ENCODE data around the gene DNASE2B. TPM values are rescaled to one million over a fixed set of nuclear protein-coding genes. Genes with fewer than 3 reads are reported as not detected.

Gene DNASE2B
- total RNA-seq, 1 donor from 2014 or later: not detected

DNA sequence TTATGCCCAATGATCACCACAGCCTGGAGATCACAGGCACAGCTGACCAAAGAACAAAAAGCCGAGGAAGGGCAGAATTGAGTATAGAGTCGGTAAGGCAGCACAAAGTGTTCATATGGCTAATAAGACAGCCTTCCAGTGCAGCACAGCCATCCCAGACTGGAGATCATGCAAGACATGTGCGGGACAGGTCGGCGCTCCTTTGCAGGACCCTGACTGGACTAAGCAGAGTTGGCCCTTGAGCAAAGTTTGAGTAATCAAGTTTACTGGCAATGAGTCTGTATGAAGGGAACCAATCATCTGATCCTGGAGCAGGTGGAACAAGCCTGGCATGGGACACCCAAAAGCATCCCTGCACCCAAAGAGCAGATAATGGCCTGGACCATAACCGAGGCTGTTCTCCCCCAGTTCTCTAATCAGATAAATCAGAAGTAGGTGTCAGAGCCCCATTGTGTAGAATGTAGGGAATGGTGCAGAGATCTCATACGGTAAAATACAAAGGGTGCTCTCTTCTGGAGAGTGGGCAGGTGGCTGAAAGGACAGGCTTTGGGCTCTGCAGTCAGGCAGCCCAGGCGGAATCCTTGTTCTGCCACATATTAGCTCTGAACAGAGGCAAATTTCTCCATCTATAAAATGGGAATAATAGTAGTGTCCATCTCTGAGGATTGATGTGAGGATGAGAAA lies 10.7 kb upstream of the DNASE2B start:
- intact Hi-C loops (cut with DNase I): no loop called here
- H3K36me3 ChIP-seq: no peaks in the 10 kb centered on the region
- DNase-seq (ENCODE audit: extremely low spot score in 2 of 2): no peak

DNA sequence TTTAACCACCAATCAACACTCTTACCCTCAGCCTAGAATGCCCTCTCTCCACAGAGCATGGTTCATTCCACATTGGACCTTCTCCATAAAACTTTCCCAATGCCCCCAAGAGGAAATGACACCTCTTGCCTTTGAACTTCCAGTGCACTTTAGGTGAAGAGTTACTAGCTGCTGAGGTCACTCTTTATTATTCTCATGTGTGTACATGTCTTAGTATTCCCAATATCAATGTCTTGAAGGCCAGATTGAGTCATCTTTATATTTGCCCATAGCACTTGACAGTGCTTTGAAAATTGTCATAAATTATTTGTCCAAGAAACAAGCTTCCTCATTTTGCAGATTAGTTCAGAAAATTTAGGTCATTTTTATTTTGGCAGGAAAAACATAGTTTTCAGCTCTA lies 8.1 kb upstream of the DNASE2B start:
- no peaks in the 10 kb centered on the region for H3K4me1 ChIP-seq
- H3K36me3 ChIP-seq: no peaks in the 10 kb centered on the region
- H3K9me3 ChIP-seq: no peaks in the 10 kb centered on the region
- TF ChIP-seq, protein P1, sequence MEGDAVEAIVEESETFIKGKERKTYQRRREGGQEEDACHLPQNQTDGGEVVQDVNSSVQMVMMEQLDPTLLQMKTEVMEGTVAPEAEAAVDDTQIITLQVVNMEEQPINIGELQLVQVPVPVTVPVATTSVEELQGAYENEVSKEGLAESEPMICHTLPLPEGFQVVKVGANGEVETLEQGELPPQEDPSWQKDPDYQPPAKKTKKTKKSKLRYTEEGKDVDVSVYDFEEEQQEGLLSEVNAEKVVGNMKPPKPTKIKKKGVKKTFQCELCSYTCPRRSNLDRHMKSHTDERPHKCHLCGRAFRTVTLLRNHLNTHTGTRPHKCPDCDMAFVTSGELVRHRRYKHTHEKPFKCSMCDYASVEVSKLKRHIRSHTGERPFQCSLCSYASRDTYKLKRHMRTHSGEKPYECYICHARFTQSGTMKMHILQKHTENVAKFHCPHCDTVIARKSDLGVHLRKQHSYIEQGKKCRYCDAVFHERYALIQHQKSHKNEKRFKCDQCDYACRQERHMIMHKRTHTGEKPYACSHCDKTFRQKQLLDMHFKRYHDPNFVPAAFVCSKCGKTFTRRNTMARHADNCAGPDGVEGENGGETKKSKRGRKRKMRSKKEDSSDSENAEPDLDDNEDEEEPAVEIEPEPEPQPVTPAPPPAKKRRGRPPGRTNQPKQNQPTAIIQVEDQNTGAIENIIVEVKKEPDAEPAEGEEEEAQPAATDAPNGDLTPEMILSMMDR (IDR thresholded peaks at IDR 0.05): no peak
- TF ChIP-seq POLR2AphosphoS5 (IDR thresholded peaks at IDR 0.05; ENCODE audit: insufficient read depth in 1 of 2, low read depth in 1 of 2) (no peak), POLR2A (IDR thresholded peaks at IDR 0.05) (no peak)
- no peak overlapping the region for H3K27ac ChIP-seq
- no peaks in the 10 kb centered on the region for H3K27me3 ChIP-seq
- intact Hi-C loops (cut with DNase I): no loop called here
- H3K4me3 ChIP-seq: no peak overlapping the region
- DNase-seq (ENCODE audit: extremely low spot score in 2 of 2): no peak

More for the DNA sequence above, 10.7 kb upstream of the DNASE2B start:
- no peak overlapping the region for H3K27ac ChIP-seq
- TF ChIP-seq, protein P1 (IDR thresholded peaks at IDR 0.05): no peak
- no peak for TF ChIP-seq POLR2A (IDR thresholded peaks at IDR 0.05)
- no peak for TF ChIP-seq POLR2AphosphoS5 (IDR thresholded peaks at IDR 0.05; ENCODE audit: insufficient read depth in 1 of 2, low read depth in 1 of 2)
- no peak overlapping the region for H3K4me3 ChIP-seq
- H3K4me1 ChIP-seq: no peaks in the 10 kb centered on the region
- no peaks in the 10 kb centered on the region for H3K27me3 ChIP-seq
- H3K9me3 ChIP-seq: no peaks in the 10 kb centered on the region

DNA sequence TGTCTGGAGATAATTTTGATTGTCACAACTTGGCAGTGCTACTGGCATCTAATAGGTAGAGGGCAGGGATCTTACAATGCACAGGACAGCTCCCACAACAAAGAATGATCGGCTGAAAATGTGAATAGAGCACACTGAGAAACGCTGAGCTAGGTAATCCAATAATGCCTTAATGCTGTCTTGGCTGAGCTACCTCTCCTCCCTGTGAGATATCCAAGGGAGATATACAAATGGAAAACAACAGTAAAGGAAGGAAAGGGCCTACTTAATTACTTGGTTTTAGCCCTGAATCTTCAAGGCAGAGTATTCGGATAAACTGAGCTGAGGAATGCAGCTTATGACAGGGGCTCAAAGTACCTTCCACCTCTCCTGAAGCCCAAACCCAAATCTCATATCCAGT lies 2.9 kb downstream of the DNASE2B start:
- Histone ChIP-seq H3K4me1 (no peaks in the 10 kb centered on the region), H3K27ac (no peak overlapping the region), H3K36me3 (no peaks in the 10 kb centered on the region), H3K27me3 (no peaks in the 10 kb centered on the region), H3K4me3 (no peak overlapping the region), H3K9me3 (no peaks in the 10 kb centered on the region)
- no peak for DNase-seq (ENCODE audit: extremely low spot score in 2 of 2)
- TF ChIP-seq, protein P1 (IDR thresholded peaks at IDR 0.05): no peak
- TF ChIP-seq POLR2A (IDR thresholded peaks at IDR 0.05): no peak
- no peak for TF ChIP-seq POLR2AphosphoS5 (IDR thresholded peaks at IDR 0.05; ENCODE audit: insufficient read depth in 1 of 2, low read depth in 1 of 2)
- intact Hi-C loops (cut with DNase I): no loop called here

DNA sequence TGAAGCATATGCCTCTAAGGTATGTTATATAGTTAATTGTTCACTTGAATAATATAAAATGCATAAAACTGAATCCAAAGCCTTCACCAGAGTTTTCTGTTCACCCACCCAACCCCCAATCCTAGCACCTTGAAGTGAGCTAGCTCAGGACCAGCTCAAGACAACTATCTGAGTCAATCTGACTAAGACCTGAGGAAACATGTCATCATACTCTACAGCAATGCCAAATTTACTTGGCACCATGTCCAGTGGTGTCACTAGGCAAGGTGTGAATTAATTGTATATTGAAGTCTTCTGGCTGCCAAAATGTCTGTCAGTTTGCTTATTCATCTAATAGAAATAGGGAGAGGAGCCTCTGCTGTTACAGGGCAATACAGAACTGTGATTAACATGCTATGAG lies 3.8 kb downstream of the DNASE2B start:
- H3K36me3 ChIP-seq: no peaks in the 10 kb centered on the region
- no peak for DNase-seq (ENCODE audit: extremely low spot score in 2 of 2)
- H3K4me1 ChIP-seq: no peaks in the 10 kb centered on the region
- H3K4me3 ChIP-seq: no peak overlapping the region
- intact Hi-C loops (cut with DNase I): no loop called here
- H3K9me3 ChIP-seq: no peaks in the 10 kb centered on the region
- no peaks in the 10 kb centered on the region for H3K27me3 ChIP-seq
- no peak overlapping the region for H3K27ac ChIP-seq
- no peak for TF ChIP-seq POLR2AphosphoS5 (IDR thresholded peaks at IDR 0.05; ENCODE audit: insufficient read depth in 1 of 2, low read depth in 1 of 2)
- TF ChIP-seq, protein P1 (IDR thresholded peaks at IDR 0.05): no peak
- TF ChIP-seq POLR2A (IDR thresholded peaks at IDR 0.05): no peak

DNA sequence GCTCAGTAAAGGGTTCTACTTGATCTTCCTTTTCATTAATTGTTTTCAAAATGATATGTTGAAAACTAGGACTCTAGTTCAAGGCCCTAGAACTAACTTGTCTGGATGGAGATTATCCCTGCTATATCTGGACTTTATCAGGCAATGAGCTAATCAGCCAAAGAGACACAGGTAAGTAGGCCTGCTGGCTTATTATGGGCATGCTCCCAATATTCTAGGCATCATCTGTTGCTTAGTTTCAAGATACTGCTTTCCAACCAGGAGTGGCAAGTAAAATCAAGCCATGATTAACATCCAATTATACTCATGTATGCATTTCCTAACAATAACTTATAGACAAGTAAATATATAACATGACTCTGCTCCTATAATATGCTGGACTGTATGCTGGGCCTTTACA lies 4.2 kb downstream of the DNASE2B start:
- no peak overlapping the region for H3K27ac ChIP-seq
- intact Hi-C loops (cut with DNase I): no loop called here
- no peaks in the 10 kb centered on the region for H3K27me3 ChIP-seq
- TF ChIP-seq POLR2AphosphoS5 (IDR thresholded peaks at IDR 0.05; ENCODE audit: insufficient read depth in 1 of 2, low read depth in 1 of 2): no peak
- TF ChIP-seq, protein P1 (IDR thresholded peaks at IDR 0.05): no peak
- TF ChIP-seq POLR2A (IDR thresholded peaks at IDR 0.05): no peak
- DNase-seq (ENCODE audit: extremely low spot score in 2 of 2): no peak
- H3K9me3 ChIP-seq: no peaks in the 10 kb centered on the region
- no peak overlapping the region for H3K4me3 ChIP-seq
- H3K36me3 ChIP-seq: no peaks in the 10 kb centered on the region
- no peaks in the 10 kb centered on the region for H3K4me1 ChIP-seq

Measured in vagina (tissue), 2 donors.